A549 (cell line): ENCODE measurements around the gene TTC7B. TPM values are rescaled to one million over a fixed set of nuclear protein-coding genes. Genes with fewer than 3 reads are reported as not detected.

Source experiments
- ATAC-seq, 2 experiments: fragments of 200-7000 bp in 1 of 2; fragments of >200 bp in 1 of 2; cut with Nextera tagmentation in 1 of 2; cut with Tn5 transposase in 1 of 2; 3 replicates each; pipeline versions ENCODE4 v1.8.0 to v1.9.1; 2018 to 2020; ENCODE audit warnings: mild to moderate bottlenecking in 1 of 2, moderate library complexity in 1 of 2
- CTCF ChIA-PET: fragments of 300-600 bp; sonication (Branson Sonifier 250); formaldehyde crosslinking; extraction: SDS; loops from one replicate; lab custom pipeline; 2021; ENCODE audit warnings: antibody characterized with exemption, inconsistent platforms; lab: Yijun Ruan, JAX
- POLR2A ChIA-PET: fragments of 350-600 bp; formaldehyde crosslinking; extraction: SDS; loops from one replicate; lab custom pipeline; 2021; ENCODE audit warnings: antibody characterized with exemption, inconsistent platforms; lab: Yijun Ruan, JAX
- DNase-seq, 2 experiments: peaks; one replicate each; pipeline versions ENCODE4 v3.0.0 to v3.0.0-alpha.2; 2011 to 2016; ENCODE audit warnings: low read depth in 1 of 2, low spot score in 1 of 2
- FAIRE-seq: peaks from 2 replicates; lab custom pipeline; 2011; peaks lifted over from hg19 to GRCh38; lab: Jason Lieb, UNC
- H3K27ac ChIP-seq, 2 experiments: fragments of >200 bp; sonication (Bioruptor Twin); formaldehyde crosslinking; 3 replicates each; pipeline ENCODE4 v1.5.1; 2016 to 2017
- H3K4me1 ChIP-seq: fragments of >200 bp; sonication (Bioruptor Twin); formaldehyde crosslinking; 3 replicates; pipeline ENCODE4 v1.6.1; 2016
- H3K4me2 ChIP-seq: fragments of >200 bp; sonication (Bioruptor Twin); formaldehyde crosslinking; 3 replicates; pipeline ENCODE4 v1.6.1; 2016
- H3K4me3 ChIP-seq: fragments of >200 bp; sonication (Bioruptor Twin); formaldehyde crosslinking; 3 replicates; pipeline ENCODE4 v1.5.1; 2016
- H3K9me3 ChIP-seq: fragments of >200 bp; sonication (Bioruptor Twin); formaldehyde crosslinking; 3 replicates; pipeline ENCODE4 v1.6.1; 2016
- CBX8 ChIP-seq: fragments of 200-600 bp; sonication (generic); IDR thresholded peaks from 2 replicates; pipeline ENCODE4 v1.6.1; 2016
- CEBPB ChIP-seq, 2 experiments: fragments of >200 bp in 1 of 2; sonication (Bioruptor Twin) in 1 of 2; formaldehyde crosslinking in 1 of 2; IDR thresholded peaks; 2 replicates each; pipeline ENCODE4 v1.6.1; 2012 to 2016
- EHMT2 ChIP-seq: fragments of 200-600 bp; sonication (generic); IDR thresholded peaks from 2 replicates; pipeline ENCODE4 v1.6.1; 2016; ENCODE audit warnings: antibody characterized with exemption, low read depth, mild to moderate bottlenecking, moderate library complexity
- ESRRA ChIP-seq: fragments of 150-350 bp; IDR thresholded peaks from 2 replicates; pipeline ENCODE4 v1.6.1; 2014; ENCODE audit warnings: mild to moderate bottlenecking, low read length, borderline replicate concordance
- FOSB ChIP-seq: fragments of 250-450 bp; sonication (Bioruptor Pico); IDR thresholded peaks from 2 replicates; pipeline ENCODE4 v1.5.0; 2020; ENCODE audit warnings: mild to moderate bottlenecking, moderate library complexity
- FOSL2 ChIP-seq, 2 experiments: fragments of 450-650 bp in 1 of 2; fragments of >200 bp in 1 of 2; sonication (Bioruptor Twin) in 1 of 2; formaldehyde crosslinking; IDR thresholded peaks; 2 replicates each; pipeline versions ENCODE4 v1.5.0 to v1.6.1; 2016 to 2020; ENCODE audit warnings: mild to moderate bottlenecking in 1 of 2, moderate library complexity in 1 of 2
- GATA3 ChIP-seq: IDR thresholded peaks from 2 replicates; pipeline ENCODE4 v1.6.1; 2012; ENCODE audit warnings: borderline replicate concordance
- HOXA7 ChIP-seq: fragments of 250-450 bp; sonication (Bioruptor Pico); IDR thresholded peaks from 2 replicates; pipeline ENCODE4 v1.5.0; 2020; ENCODE audit warnings: mild to moderate bottlenecking, moderate library complexity
- HOXB5 ChIP-seq: fragments of 250-450 bp; sonication (Bioruptor Pico); IDR thresholded peaks from 2 replicates; pipeline ENCODE4 v1.5.0; 2020; ENCODE audit warnings: mild to moderate bottlenecking, moderate library complexity
- JUN ChIP-seq, 2 experiments: fragments of >200 bp; sonication (Bioruptor Twin); formaldehyde crosslinking; IDR thresholded peaks; 2 replicates in 1 of 2; 3 replicates in 1 of 2; pipeline ENCODE4 v1.6.1; 2016 to 2017
- JUNB ChIP-seq: fragments of >200 bp; sonication (Bioruptor Twin); formaldehyde crosslinking; IDR thresholded peaks from 2 replicates; pipeline ENCODE4 v1.6.1; 2016
- KDM1A ChIP-seq: fragments of 200-600 bp; sonication (generic); IDR thresholded peaks from 2 replicates; pipeline ENCODE4 v1.6.1; 2016; ENCODE audit warnings: low read depth, mild to moderate bottlenecking
- NFE2L2 ChIP-seq: fragments of 150-350 bp; conservative IDR thresholded peaks from 2 replicates; pipeline ENCODE4 v1.6.1; 2014; ENCODE audit warnings: low read length
- NR3C1 ChIP-seq: fragments of >200 bp; sonication (Bioruptor Twin); formaldehyde crosslinking; IDR thresholded peaks from 3 replicates; pipeline ENCODE4 v1.6.1; 2017
- POLR2A ChIP-seq: IDR thresholded peaks from 2 replicates; pipeline ENCODE4 v1.6.1; 2012; ENCODE audit warnings: mild to moderate bottlenecking, low read length
- RAD21 ChIP-seq, 2 experiments: fragments of >200 bp in 1 of 2; sonication (Bioruptor Twin) in 1 of 2; formaldehyde crosslinking in 1 of 2; IDR thresholded peaks in 1 of 2; conservative IDR thresholded peaks in 1 of 2; 2 replicates in 1 of 2; 3 replicates in 1 of 2; pipeline ENCODE4 v1.6.1; 2012 to 2018; ENCODE audit warnings: inconsistent platforms in 1 of 2
- RNF2 ChIP-seq: fragments of 200-600 bp; sonication (generic); IDR thresholded peaks from 2 replicates; pipeline ENCODE4 v1.6.1; 2016; ENCODE audit warnings: low read depth, mild to moderate bottlenecking, antibody characterized with exemption, moderate library complexity, borderline replicate concordance
- SREBF2 ChIP-seq: fragments of 450-650 bp; IDR thresholded peaks from 2 replicates; pipeline ENCODE4 v1.6.1; 2014; ENCODE audit warnings: mild to moderate bottlenecking, moderate library complexity
- TFCP2L1 ChIP-seq: fragments of 250-450 bp; sonication (Bioruptor Pico); IDR thresholded peaks from 2 replicates; pipeline ENCODE4 v1.5.0; 2021; ENCODE audit warnings: mild to moderate bottlenecking
- TP53 ChIP-seq: fragments of 250-450 bp; sonication (Bioruptor Pico); IDR thresholded peaks from 2 replicates; pipeline ENCODE4 v1.5.0; 2021; ENCODE audit warnings: mild to moderate bottlenecking, moderate library complexity
- ZC3H11A ChIP-seq: fragments of 450-650 bp; IDR thresholded peaks from 2 replicates; pipeline ENCODE4 v1.6.1; 2014; ENCODE audit warnings: antibody characterized with exemption, mild to moderate bottlenecking
- ZFP36 ChIP-seq: fragments of 450-650 bp; IDR thresholded peaks from 2 replicates; pipeline ENCODE4 v1.6.1; 2014; ENCODE audit warnings: borderline replicate concordance; ENCODE audit not compliant: partially characterized antibody
- ZNF302 ChIP-seq: fragments of 250-450 bp; sonication (Bioruptor Pico); IDR thresholded peaks from 2 replicates; pipeline ENCODE4 v1.9.0; 2021; ENCODE audit warnings: inconsistent platforms, mild to moderate bottlenecking, moderate library complexity
- WGBS: methylation state at CpG from one replicate; pipeline ENCODE4 v1.1.6; 2017; ENCODE audit errors: missing lambda C conversion rate; 5-methylcytosine and 5-hydroxymethylcytosine counted together
- polyA plus RNA-seq, 4 experiments: library from polyadenylated mRNA; depleted of rRNA in 3 of 4; stranded (reverse); fragments of >200 nt; fragmentation: RNase III in 1 of 4; extraction: RNeasy Plus Mini Kit Qiagen cat#74134 plus additional on column Dnase treatment in 1 of 4; gene quantifications; 2 replicates in 3 of 4; 3 replicates in 1 of 4; pipeline ENCODE4 v1.2.3, GENCODE V29; 2011 to 2017
- TF ChIP-seq, protein P1 (sequence below): IDR thresholded peaks from 2 replicates; pipeline ENCODE4 v1.6.1; 2012
- TF ChIP-seq, protein P2 (sequence below): fragments of 250-450 bp; sonication (Bioruptor Pico); IDR thresholded peaks from 2 replicates; pipeline ENCODE4 v1.5.0; 2020; ENCODE audit warnings: low read depth, mild to moderate bottlenecking, moderate library complexity
- TF ChIP-seq, protein P3 (sequence below): IDR thresholded peaks from 2 replicates; pipeline ENCODE4 v1.6.1; 2012; ENCODE audit warnings: low read depth, borderline replicate concordance

Gene TTC7B
- polyA plus RNA-seq, 2 of the 4 experiments (the other 2 are of a cell fraction): 16.6 to 28.0 TPM

DNA sequence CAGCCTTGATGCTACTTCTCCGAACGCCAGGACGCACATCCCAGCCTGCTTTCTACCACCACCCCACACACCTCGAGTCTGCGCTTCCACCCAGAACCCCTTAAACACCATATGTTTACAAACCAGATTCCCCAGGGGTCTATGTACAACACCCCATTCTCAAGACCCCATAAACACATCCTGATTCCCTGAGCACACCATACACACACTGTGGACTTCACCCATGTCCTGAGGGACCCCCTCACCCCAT lies 733 bp downstream of the TTC7B start:
- FAIRE-seq: no peak
- TF ChIP-seq HOXA7 (CRISPR knock-in tag): no peak
- TF ChIP-seq ZC3H11A: no peak
- no peak for TF ChIP-seq TFCP2L1 (CRISPR knock-in tag)
- no peak for TF ChIP-seq CBX8
- TF ChIP-seq POLR2A: no peak
- no peak for TF ChIP-seq CEBPB (IDR thresholded peaks at IDR 0.05)
- TF ChIP-seq, protein P1, sequence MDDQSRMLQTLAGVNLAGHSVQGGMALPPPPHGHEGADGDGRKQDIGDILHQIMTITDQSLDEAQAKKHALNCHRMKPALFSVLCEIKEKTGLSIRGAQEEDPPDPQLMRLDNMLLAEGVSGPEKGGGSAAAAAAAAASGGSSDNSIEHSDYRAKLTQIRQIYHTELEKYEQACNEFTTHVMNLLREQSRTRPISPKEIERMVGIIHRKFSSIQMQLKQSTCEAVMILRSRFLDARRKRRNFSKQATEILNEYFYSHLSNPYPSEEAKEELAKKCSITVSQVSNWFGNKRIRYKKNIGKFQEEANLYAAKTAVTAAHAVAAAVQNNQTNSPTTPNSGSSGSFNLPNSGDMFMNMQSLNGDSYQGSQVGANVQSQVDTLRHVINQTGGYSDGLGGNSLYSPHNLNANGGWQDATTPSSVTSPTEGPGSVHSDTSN: no peak
- no peak for TF ChIP-seq KDM1A
- no peak for TF ChIP-seq ZFP36
- TF ChIP-seq NR3C1: no peak
- no peak for TF ChIP-seq NFE2L2
- TF ChIP-seq, protein P2, sequence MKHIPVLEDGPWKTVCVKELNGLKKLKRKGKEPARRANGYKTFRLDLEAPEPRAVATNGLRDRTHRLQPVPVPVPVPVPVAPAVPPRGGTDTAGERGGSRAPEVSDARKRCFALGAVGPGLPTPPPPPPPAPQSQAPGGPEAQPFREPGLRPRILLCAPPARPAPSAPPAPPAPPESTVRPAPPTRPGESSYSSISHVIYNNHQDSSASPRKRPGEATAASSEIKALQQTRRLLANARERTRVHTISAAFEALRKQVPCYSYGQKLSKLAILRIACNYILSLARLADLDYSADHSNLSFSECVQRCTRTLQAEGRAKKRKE (CRISPR knock-in tag): no peak
- H3K4me1 ChIP-seq: 0 out of 3 replicates have a peak, but pooled peaks cover 3% of the 10 kb centered on the region
- no peak for DNase-seq
- peak overlapping the region; percentile 90 for H3K4me3 ChIP-seq
- peak overlapping the region; percentile 96 for H3K4me2 ChIP-seq
- POLR2A ChIA-PET: interaction anchor here (1.7 kb wide), 1 partner anchor 418 kb away, joined by 7 read pairs; the partner anchor contains the start of gene CALM1
- CTCF ChIA-PET: interaction anchor here (0.6 to 1.9 kb wide), 4 partner anchors 11 to 57 kb away, joined by 3 to 12 read pairs (median 4); no protein-coding TSS in a partner anchor
- ATAC-seq: no peak
- H3K9me3 ChIP-seq: no peaks in the 10 kb centered on the region
- 79% methylated on average over 5 of the region's 5 CpGs for WGBS
- H3K27ac ChIP-seq: peak overlapping the region; percentile 87 to 94

DNA sequence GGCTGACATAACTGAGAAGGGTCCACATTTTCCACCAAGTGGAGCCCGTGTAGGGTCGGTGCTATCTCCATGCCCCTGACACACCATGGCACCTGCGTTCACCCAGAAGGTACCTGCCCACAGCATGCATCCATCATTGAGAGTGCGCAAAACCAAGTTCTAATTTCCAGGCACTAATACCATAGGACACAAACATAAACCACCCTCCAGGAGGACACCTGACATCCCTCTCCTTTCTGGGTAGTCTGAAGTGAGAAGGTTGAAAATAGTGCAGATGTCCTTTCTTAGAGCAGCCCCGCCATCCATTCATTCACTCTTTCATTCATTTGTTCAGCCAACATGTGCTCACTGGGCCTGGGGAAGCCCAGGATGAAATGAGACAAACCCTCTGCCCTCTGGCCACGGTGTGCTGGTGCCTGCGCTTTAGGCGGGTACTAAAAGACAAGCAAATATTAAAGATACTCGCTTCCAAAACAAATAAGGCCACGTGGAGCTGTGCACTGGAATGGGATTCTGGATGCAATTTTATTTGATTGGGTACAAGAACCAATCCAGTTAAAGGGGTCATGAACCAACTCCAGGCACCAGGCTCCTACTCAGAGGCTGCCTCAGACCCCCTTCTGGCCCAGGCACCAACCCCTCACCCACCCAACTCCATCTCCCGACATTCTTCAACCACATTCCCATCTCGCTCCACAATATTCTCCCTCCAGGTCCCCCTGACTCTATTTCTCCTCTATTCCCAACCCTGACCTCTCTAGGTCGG lies 1.2 kb downstream of the TTC7B start:
- Histone ChIP-seq H3K4me1 (0 out of 3 replicates have a peak, but pooled peaks cover 3% of the 10 kb centered on the region), H3K27ac (peak overlapping the region in 1 of 2 experiments; percentile 94; a peak in 3 of 6 replicates), H3K4me2 (peak overlapping the region; percentile 96), H3K9me3 (no peaks in the 10 kb centered on the region), H3K4me3 (peak overlapping the region; percentile 90)
- WGBS: 84% methylated on average over 13 of the region's 13 CpGs
- CTCF ChIA-PET: interaction anchor here (0.8 to 1.2 kb wide), 2 partner anchors 13 to 358 kb away, joined by 3 to 4 read pairs; no protein-coding TSS in a partner anchor
- no peak for FAIRE-seq
- no peak for TF ChIP-seq RAD21 (conservative IDR thresholded peaks at IDR 0.05 in 1 of 2, IDR thresholded peaks at IDR 0.05 in 1 of 2)
- ATAC-seq: no peak
- POLR2A ChIA-PET: interaction anchor here (1.7 kb wide), 1 partner anchor 418 kb away, joined by 7 read pairs; the partner anchor contains the start of gene CALM1
- no peak for DNase-seq

DNA sequence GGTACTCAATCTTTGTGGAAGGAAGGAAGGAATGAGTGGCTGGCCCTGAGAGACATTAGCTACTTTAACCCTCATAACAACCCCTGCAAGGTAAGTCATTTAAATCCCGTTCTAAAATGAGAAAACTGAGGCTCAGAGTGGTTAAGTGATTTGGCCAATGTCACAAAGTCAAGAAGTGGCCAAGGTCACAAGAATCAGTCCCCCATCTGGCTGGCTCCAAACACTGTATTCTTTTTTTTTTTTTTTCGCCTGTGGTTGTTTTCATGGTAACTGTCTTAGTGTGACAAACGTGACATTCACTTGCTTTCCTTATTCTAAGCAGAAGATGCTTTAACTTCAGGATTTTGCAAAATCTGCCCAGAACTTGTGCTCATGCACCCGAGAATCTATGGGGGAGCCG lies 2.8 kb downstream of the TTC7B start:
- Histone ChIP-seq H3K4me2 (no peak overlapping the region), H3K4me3 (no peak overlapping the region), H3K9me3 (no peaks in the 10 kb centered on the region), H3K4me1 (0 out of 3 replicates have a peak, but pooled peaks cover 3% of the 10 kb centered on the region), H3K27ac (no peak overlapping the region)
- 87% methylated on average over 5 of the region's 5 CpGs for WGBS
- TF ChIP-seq JUNB (no peak), EHMT2 (no peak), TP53 (CRISPR knock-in tag) (no peak), ESRRA (no peak), FOSB (CRISPR knock-in tag) (no peak)
- DNase-seq (no peak), ATAC-seq (no peak), FAIRE-seq (no peak)
- POLR2A ChIA-PET: no interaction called here
- CTCF ChIA-PET: interaction anchor here (1.2 kb wide), 1 partner anchor 360 kb away, joined by 3 read pairs; no protein-coding TSS in a partner anchor

DNA sequence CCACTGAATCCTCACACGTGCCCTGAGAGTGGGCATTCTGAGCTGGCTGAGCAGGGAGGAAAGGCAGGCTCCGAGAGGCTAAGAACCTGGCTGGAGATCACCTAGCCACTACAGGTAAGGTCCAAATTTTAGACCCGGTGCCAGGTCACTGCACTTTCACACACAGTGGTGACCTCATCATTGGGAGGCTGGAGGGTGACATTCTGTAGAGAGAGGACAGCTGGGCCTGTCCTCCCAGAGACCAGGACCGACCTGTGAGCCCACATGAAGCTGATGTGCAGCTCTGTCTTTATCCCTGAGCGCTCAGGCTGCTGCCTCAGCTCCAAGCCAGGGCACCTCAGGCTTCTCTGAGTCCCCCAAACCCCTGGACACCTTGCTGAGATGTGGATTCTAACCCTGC lies 4.1 kb downstream of the TTC7B start:
- DNase-seq (no peak), ATAC-seq (no peak), FAIRE-seq (no peak)
- TF ChIP-seq RNF2 (no peak), EHMT2 (no peak), GATA3 (no peak), JUN (IDR thresholded peaks at IDR 0.05) (no peak), CEBPB (IDR thresholded peaks at IDR 0.05) (no peak), FOSB (CRISPR knock-in tag) (no peak), SREBF2 (no peak), ZNF302 (CRISPR knock-in tag) (no peak), FOSL2 (IDR thresholded peaks at IDR 0.05) (no peak), FOSL2 (CRISPR knock-in tag; IDR thresholded peaks at IDR 0.05) (no peak), HOXB5 (CRISPR knock-in tag) (no peak)
- TF ChIP-seq, protein P3, sequence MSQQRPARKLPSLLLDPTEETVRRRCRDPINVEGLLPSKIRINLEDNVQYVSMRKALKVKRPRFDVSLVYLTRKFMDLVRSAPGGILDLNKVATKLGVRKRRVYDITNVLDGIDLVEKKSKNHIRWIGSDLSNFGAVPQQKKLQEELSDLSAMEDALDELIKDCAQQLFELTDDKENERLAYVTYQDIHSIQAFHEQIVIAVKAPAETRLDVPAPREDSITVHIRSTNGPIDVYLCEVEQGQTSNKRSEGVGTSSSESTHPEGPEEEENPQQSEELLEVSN: no peak
- H3K27ac ChIP-seq: no peak overlapping the region
- no peaks in the 10 kb centered on the region for H3K9me3 ChIP-seq
- POLR2A ChIA-PET: no interaction called here
- WGBS: 81% methylated on average over 3 of the region's 5 CpGs
- CTCF ChIA-PET: interaction anchor here (1.4 kb wide), 1 partner anchor 9 kb away, joined by 3 read pairs; no protein-coding TSS in a partner anchor
- 0 out of 3 replicates have a peak, but pooled peaks cover 3% of the 10 kb centered on the region for H3K4me1 ChIP-seq
- H3K4me2 ChIP-seq: no peak overlapping the region
- H3K4me3 ChIP-seq: no peak overlapping the region
